Thyroid gland (tissue), 4 donors: ENCODE results near the gene NELL2. TPM values are rescaled to one million over a fixed set of nuclear protein-coding genes. Genes with fewer than 3 reads are reported as not detected.
A peak's percentile ranks its signal among the peaks of the same experiment; 100 is the strongest.

ENCODE experiments used
- DNase-seq, 2 donors: peaks; one replicate each; pipeline ENCODE4 v3.0.0-alpha.2; 2019
- H3K27ac ChIP-seq, 3 donors: fragments of 200-600 bp; sonication (generic); 1 replicate in 2 of 3; 2 replicates in 1 of 3; pipeline ENCODE4 v1.5.1; 2016 to 2019; ENCODE audit warnings: mild to moderate bottlenecking in 1 of 3, moderate library complexity in 1 of 3
- H3K27me3 ChIP-seq: fragments of 200-600 bp; sonication (generic); one replicate; pipeline ENCODE4 v1.5.1; 2019
- H3K36me3 ChIP-seq, 2 donors: fragments of 200-600 bp; sonication (generic); one replicate each; pipeline ENCODE4 v1.5.1; 2016 to 2019
- H3K4me1 ChIP-seq, 2 donors: fragments of 200-600 bp; sonication (generic); one replicate each; pipeline ENCODE4 v1.5.1; 2017 to 2019
- H3K4me3 ChIP-seq, 3 donors: fragments of 200-600 bp; sonication (generic); replicated peaks in 1 of 3; 1 replicate in 2 of 3; 2 replicates in 1 of 3; pipeline ENCODE4 v1.5.1; 2016; ENCODE audit warnings: mild to moderate bottlenecking in 1 of 3
- H3K9me3 ChIP-seq: fragments of 200-600 bp; sonication (generic); one replicate; pipeline ENCODE4 v1.5.1; 2017
- CTCF ChIP-seq, 6 experiments: fragments of 200-600 bp in 3 of 6; fragments of 450-650 bp in 3 of 6; sonication (generic) in 3 of 6; IDR thresholded peaks; one replicate each; pipeline ENCODE4 v1.5.1; 2016 to 2019; ENCODE audit warnings: antibody characterized with exemption in 6 of 6, mild to moderate bottlenecking in 2 of 6, inconsistent platforms in 1 of 6, moderate library complexity in 1 of 6
- POLR2A ChIP-seq, 2 donors: fragments of 450-650 bp; IDR thresholded peaks; one replicate each; pipeline ENCODE4 v1.6.1; 2017; ENCODE audit warnings: antibody characterized with exemption in 2 of 2, mild to moderate bottlenecking in 2 of 2, moderate library complexity in 1 of 2
- WGBS, 2 donors: methylation state at CpG; one replicate each; pipeline ENCODE4 v1.1.5; 2017; 5-methylcytosine and 5-hydroxymethylcytosine counted together
- intact Hi-C: fragments of 100-400 bp; cut with DNase I; formaldehyde crosslinking; loops from one replicate; pipeline ENCODE4 v1.15.1; 2023
- total RNA-seq, 4 donors: library from RNA; depleted of rRNA; stranded (reverse); fragments of >200 nt; gene quantifications; one replicate each; pipeline ENCODE4 v1.2.3, GENCODE V29; 2016

NELL2 gene
- total RNA-seq, 4 donors from 2014 or later: 22.2 to 32.0 (median 26.5) TPM

GRCh38 chr12:44875417-44875953, 630 bp downstream of the NELL2 start:
- intact Hi-C loops: no loop called here
- 0 to 4% methylated on average over 27 of the region's 27 CpGs for WGBS, 2 donors

GRCh38 chr12:44874981-44875416, 1.1 kb downstream of the NELL2 start:
- Histone ChIP-seq H3K9me3 (no peaks in the 10 kb centered on the region), H3K4me1 (peaks cover 0 to 13% of the 10 kb centered on the region in 2 donors), H3K27me3 (no peaks in the 10 kb centered on the region), H3K27ac (no peak overlapping the region), H3K4me3 (peak overlapping the region in 2 of 3 donors; percentile 35 to 54), H3K36me3 (no peaks in the 10 kb centered on the region)
- TF ChIP-seq POLR2A (IDR thresholded peaks at IDR 0.05) (no peak), CTCF (IDR thresholded peaks at IDR 0.05) (no peak)
- DNase-seq: peak; percentile 2 to 9
- WGBS, 2 donors: 4 to 6% methylated on average over 12 of the region's 12 CpGs
- intact Hi-C loops: no loop called here

More at GRCh38 chr12:44875417-44875953, 630 bp downstream of the NELL2 start:
- no peak for TF ChIP-seq CTCF (IDR thresholded peaks at IDR 0.05)
- Histone ChIP-seq H3K27ac (no peak overlapping the region), H3K27me3 (no peaks in the 10 kb centered on the region), H3K9me3 (no peaks in the 10 kb centered on the region), H3K4me1 (peaks cover 0 to 13% of the 10 kb centered on the region in 2 donors), H3K36me3 (no peaks in the 10 kb centered on the region), H3K4me3 (peak overlapping the region in 2 of 3 donors; percentile 35 to 54)
- DNase-seq: peak; percentile 5 to 8

- no peak for TF ChIP-seq POLR2A (IDR thresholded peaks at IDR 0.05)
- TF ChIP-seq CTCF (IDR thresholded peaks at IDR 0.05): peak in 3 of 6 experiments; percentile 47 to 51 (median 47)
- Histone ChIP-seq H3K36me3 (no peaks in the 10 kb centered on the region), H3K4me3 (no peak overlapping the region), H3K9me3 (no peaks in the 10 kb centered on the region), H3K4me1 (peaks cover 0 to 13% of the 10 kb centered on the region in 2 donors), H3K27me3 (no peaks in the 10 kb centered on the region), H3K27ac (no peak overlapping the region)
- DNase-seq: no peak
- intact Hi-C loops: no loop called here
- WGBS, 2 donors: 25 to 31% methylated on average over 1 of the region's 1 CpG
These were observed 2.2 kb downstream of the NELL2 start for GRCh38 chr12:44873898-44874297.

GRCh38 chr12:44869503-44869902, 6.6 kb downstream of the NELL2 start:
- Histone ChIP-seq H3K4me1 (no peaks in the 10 kb centered on the region), H3K4me3 (no peak overlapping the region), H3K36me3 (no peaks in the 10 kb centered on the region), H3K27ac (no peak overlapping the region), H3K27me3 (no peaks in the 10 kb centered on the region), H3K9me3 (no peaks in the 10 kb centered on the region)
- intact Hi-C loops: no loop called here
- no peak for DNase-seq
- no peak for TF ChIP-seq POLR2A (IDR thresholded peaks at IDR 0.05)
- no peak for TF ChIP-seq CTCF (IDR thresholded peaks at IDR 0.05)

GRCh38 chr12:44863867-44864266, 12.2 kb downstream of the NELL2 start:
- no peaks in the 10 kb centered on the region for H3K9me3 ChIP-seq
- DNase-seq: no peak
- 1 to 51% methylated on average over 2 of the region's 2 CpGs for whole genome bisulfite sequencing, 2 donors
- no peaks in the 10 kb centered on the region for H3K36me3 ChIP-seq
- H3K4me1 ChIP-seq: no peaks in the 10 kb centered on the region
- intact Hi-C loops: no loop called here
- H3K27ac ChIP-seq: no peak overlapping the region
- H3K27me3 ChIP-seq: no peaks in the 10 kb centered on the region
- no peak overlapping the region for H3K4me3 ChIP-seq
- TF ChIP-seq POLR2A (IDR thresholded peaks at IDR 0.05) (no peak), CTCF (IDR thresholded peaks at IDR 0.05) (no peak)
